NCI-H1048 (cell line): ENCODE data around the gene KRT12.
"Not testable (repeated sequence)": the region's sequence is repeated elsewhere in the genome, so short reads cannot be mapped to it uniquely, and the experiment has no call there.

Source experiments
- DNase-seq: peaks from one replicate; lab custom pipeline; 2025; lab: John Stamatoyannopoulos, UW

The KRT12 gene

DNA sequence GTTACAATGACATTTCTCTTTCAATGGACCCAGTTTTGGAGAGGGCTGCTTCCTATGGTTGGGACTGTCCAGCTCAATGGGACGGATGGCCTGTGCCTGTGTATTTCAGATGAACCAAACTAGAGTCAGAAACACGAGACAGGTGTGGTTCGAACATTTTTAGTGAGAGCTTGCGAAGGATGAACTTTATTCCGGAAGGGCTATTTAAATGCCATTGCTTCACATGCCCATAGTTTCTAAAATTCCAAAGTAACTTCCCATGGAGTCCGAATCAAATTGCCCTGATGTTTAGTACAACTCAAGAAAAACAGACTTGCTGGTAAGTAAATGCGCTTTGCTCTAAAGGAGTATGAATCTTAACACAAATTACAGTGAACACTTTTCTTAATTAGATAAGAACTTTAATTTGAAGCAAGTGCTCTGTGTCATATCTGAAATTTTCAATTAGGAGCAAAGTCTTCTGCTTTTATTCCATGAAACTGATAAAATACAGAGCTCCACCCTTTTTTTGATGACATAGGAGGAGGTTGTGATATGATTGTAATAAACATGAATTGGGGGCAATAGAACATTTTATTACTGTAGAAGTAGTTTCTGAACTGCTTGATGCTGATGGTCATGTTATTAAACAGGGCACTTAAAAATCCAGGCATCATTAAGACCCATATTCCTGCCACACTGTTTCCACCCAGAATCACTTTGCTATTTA lies 16.8 kb upstream of the KRT12 start:
- no peak for DNase-seq

DNA sequence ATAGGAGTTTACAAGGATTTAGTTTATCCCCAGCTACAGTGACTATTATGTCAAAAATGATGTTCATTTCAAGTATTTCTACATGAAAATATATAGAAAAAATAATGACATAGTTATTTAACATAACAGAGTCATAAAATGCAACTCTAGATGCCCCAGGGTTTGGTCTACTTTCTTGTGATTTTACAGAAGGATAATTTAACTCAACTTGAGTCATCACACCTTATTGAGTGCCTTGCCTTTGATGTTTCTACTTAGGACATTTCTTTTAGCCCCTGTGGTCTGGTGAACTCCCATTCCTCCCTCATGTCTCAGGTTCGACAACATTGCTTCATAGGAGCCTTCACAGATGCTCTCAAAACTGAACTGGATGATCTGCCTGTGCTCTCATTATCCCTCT lies 16.0 kb upstream of the KRT12 start:
- no peak for DNase-seq

DNA sequence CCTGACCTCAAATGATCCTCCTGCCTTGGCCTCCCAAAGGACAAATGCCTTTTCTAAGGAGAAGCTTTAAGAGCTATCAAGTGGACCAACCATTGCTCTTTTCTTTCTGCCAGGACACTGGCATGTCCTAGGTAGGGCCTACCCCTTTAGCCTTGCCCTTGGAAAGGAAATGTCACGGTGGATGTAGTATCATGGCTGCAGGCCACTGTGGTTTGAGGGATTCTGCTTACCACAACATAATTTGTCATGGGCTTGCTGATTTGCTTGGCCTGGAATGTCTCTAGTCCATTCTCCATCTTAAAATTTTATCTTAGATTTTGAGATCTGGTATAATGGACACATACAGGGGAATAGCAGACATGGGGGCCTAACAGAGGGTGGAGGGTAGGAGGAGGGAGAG lies 12.0 kb upstream of the KRT12 start:
- DNase-seq, result no peak

DNA sequence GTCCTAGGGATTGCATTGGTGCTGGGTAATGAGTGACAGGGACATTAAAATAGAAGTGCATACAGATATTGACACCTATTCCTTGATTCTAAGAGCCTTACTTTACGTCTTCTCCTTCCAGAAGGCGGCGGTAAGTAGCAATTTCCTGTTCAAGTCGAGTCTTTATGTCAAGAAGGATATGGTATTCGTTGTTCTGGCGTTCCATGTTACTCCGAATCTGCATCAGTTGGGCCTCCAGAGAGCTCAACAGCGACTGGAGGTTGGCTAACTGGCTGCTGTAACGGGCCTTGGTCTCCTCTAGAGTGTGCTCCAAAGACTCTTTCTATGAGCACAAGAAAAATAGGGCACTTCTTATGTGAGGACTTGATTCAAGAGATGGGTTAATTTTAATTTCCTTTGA lies 11.0 kb upstream of the KRT12 start:
- DNase-seq, result no peak

DNA sequence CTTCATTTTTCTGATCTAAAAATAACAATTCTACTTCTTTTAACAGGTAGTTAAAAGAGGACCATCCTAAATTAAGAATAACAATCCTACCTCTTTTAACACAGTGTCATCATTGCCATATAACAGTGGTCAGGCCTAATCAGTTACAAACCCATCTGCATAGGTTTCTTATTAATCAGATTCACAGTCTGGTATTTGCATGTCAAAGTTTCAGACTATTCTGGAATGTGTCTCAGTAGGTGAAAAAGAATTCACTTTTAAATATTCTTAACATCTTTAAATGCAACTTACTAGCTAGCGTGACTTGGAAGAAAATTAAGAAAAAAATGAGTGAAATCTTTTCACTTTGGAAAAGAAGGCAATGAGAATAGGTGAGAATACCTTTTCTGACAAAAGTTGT lies 6.8 kb upstream of the KRT12 start:
- DNase-seq, result no peak

DNA sequence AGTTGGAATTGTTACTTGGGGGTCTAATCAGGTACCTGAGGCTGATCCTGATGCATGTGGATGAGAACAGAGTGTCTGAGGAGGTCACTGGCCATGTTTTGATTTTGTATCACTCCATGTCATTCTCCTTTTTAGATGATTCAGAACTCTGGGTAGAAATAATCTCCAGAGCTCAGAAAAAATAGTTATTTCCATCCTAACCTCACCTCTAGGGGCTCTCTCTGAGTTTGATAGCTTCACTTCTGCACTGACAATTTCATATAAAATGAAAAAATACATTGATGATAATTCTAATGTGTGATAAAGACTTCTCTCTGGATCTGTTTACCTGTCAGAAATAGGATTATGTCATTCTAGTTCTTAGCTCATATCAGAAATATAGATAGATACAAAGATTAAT lies 6.2 kb upstream of the KRT12 start:
- DNase-seq, result no peak

DNA sequence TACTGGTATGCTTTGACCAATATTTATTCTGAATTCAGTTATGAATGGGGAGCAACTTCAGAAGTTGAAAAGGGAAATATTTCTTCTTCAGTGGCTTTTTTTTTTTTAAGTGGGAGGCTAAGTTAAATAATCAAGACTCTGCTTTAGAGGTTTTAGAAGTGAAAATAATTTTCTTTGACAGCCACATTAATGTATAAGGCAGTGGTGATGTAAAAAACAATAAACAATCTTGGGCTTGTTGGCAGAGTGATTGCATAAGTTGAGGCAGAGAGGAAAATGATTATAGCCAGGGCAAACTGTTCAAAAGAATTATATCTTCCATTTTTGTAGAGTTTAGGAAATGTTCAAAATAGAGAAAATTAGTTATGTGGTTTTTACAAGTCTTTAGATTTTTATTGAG lies 5.4 kb upstream of the KRT12 start:
- no peak for DNase-seq

DNA sequence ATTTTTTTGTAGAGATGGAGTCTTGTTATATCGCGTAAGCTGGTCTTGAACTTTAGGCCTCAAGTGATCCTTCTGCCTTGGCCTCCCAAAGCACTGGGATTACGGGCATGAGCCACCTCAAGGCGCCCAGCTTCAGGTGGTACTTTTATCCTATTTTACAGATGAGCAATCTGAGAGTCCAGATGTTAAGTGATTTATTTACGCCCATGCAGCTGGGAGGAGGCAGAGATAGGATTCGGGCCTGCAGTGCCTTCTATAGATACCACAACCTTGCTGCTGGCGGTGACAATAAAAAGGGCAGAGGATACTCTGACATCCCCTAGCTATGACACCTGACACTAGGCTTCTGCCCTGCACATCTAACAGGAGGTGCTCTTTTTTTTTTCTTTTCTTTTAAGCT lies 4.3 kb upstream of the KRT12 start:
- DNase-seq, result no peak

DNA sequence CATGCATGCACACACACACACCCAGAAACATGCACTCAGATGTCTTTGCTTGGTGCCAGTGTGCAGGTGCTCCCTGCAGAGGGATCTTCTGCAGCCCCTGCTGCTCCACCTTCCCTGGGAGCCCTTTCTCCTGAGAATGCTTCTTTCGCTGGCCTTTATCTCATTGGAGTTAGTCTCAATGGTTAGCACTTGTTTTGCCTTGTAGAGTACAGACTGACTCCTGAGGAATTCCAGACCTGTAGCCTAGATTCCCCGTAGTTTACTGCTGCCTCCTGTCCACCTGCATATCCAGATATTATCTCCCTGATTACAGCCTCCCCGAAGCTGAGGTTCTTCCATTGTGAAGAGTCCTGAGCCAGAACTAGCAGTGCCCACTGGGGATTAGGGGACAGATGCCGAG lies 3.1 kb upstream of the KRT12 start:
- DNase-seq, result no peak

DNA sequence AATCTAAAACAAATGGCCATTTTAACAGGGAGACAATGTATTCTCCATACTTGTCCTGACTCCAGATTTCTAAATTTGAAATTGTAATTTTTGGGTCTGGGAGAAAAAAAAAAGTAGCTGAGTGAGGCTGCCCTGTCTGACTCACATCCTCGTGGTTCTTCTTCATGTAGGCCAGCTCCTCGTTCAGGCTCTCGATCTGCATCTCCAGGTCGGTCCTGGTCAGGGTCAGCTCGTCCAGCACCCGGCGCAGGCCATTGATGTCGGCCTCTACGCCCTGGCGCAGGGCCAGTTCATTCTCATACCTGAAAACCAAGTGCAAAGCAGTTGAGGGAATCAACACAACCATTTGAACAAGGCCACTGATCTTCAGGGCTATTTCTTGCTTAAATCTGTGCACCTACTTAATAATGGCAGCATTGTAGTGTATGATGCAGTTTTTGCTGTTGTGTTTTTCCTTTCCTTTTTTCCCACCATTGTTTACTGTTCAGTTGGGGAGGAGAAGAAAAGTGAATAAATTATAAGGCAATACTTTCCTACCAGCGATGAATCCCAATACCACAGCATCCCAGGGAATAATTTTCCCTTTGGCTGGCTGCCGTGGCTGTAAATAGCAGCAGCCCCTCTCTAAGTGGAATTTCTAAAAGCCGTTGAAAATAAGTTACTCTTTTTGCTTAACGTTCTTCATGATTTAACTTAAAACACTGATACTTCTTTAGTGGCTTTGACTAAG lies 2.2 kb downstream of the KRT12 start:
- DNase-seq, result no peak

DNA sequence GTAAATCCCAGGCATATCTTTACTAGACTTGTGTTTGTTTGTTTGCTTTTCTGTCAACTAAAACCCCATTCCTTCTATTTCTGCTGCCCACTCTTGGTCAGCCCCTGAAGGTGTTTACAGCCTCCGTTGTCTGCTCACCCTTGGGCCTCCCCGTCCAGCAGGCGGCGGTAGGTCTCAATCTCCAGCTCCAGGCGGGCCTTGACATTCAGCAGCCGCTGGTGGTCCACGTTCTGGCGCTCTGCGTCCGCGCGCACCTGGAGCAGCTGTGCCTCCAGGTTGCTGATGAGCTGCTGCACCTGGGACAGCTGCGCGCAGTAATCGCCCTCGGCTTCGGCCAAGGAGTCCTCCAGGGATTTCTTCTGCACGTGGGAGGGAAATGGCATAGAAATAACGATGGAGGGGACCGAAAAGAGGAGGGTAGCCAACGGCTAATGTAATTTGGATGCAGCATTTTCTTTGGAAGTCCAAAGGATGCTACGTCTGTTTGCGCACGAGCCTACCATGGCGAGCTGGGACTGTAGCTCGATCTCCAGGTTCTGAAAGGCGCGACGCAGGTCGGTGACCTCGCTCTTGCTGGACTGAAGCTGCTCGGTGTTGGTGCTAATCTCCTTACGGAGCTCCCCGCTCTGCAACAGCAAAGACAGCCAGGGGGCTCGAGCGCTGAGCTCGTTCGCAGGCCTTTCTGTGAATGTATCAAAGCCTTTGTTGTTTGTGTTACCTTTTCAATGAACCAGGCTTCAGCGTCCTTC lies 3.9 kb downstream of the KRT12 start:
- no peak for DNase-seq

DNA sequence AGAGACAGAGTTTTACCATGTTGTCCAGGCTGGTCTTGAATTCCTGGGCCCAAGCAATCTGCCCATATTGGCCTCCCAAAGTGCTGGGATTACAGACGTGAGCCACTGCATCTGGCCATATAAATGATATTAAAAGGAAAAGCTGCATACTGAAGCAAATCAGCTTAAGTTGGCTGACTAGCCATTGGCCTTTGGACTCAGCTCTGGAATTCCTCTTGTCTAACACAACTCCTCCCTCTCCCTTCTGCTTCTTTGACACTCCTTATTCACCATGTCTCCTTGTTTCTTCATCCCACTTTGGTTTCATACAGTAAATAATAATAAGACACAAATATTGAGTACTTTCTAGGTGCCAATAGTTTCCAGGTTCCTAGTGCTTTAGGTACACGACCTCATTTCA lies 7.5 kb downstream of the KRT12 start:
- no peak for DNase-seq

DNA sequence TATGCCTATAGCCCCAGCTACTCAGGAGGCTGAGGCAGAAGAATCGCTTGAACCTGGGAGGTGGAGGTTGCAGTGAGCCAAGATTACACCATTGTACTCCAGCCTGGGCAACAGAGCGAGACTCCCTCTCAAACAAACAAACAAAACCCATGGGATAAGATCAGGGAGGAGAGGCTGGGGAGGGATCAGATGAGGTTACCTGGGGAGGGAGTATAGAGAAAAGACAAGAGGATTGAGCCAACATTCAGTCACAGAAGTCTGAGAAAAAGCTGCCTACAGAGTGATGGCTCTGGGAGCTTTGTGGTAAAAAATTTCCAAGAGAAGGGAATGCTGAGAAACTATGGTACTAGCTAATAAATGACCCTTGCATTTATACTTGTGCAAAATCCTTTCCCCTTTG lies 8.4 kb downstream of the KRT12 start:
- not testable (repeated sequence) for DNase-seq

DNA sequence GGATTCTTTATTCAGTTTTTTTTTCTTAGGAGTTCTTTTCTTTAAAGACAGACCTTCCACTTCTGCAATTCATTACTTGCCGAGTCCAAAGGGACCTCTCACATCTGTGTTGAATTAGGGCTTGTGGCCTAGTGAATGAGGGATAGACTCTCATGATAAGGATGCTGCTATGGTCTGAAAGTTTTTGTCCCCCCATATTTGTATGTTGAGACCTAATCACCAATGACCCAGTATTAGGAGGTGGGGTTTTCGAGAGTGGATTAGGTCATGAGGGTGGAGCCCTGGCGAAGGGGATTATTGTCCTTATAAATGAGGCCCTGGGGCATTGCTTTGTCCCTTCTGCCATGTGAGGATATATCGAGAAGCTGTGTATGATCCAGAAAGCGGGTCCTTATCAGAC lies 9.5 kb downstream of the KRT12 start:
- DNase-seq, result no peak

DNA sequence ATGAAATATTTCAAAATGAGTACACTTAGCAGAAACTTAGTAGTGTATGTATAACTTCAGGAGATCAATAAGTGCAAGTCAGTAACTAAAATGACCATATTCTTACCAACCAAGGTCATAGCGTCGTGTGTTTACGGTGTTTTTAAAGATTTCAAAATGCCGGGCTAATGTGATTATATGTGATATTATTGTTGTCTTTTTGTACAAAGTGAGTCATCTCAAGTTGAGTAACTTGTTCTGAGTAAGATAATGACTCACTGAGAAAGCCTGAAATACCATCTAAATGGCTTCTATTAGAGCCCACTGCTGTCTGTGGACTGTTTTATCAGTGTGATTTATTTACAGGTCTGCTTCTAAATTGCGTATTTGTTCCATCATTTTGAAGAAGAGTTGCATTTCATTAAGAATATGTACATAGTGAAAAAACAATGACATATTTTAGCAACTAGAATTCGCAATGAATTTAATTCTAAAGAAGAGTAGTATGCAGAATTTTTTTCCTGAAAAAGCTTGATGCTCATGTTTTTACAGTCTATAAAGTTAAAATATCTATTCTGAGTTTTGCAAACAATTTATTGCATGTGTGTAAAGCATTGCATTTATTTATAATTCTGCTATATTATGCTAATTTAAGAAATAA lies 12.7 kb downstream of the KRT12 start:
- no peak for DNase-seq

DNA sequence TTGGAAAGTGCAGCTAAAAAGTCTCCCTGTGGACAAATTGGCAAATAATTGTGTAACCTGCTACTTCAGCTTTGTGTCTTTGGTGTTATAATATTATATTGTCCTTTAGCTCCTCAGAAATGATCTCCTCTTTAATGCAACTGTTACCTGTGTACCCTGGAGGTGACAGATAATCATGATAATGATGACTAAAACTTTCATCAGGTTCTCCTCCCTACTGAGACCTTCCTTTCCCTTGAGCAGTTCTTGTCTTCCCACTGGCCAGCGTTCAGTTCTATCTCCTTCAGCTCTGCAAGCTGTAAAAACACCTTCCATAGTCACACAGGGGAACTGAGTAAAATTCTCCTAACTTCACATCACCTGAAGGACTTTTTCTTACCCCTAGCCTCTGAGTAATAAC lies 14.7 kb downstream of the KRT12 start:
- DNase-seq, result no peak

DNA sequence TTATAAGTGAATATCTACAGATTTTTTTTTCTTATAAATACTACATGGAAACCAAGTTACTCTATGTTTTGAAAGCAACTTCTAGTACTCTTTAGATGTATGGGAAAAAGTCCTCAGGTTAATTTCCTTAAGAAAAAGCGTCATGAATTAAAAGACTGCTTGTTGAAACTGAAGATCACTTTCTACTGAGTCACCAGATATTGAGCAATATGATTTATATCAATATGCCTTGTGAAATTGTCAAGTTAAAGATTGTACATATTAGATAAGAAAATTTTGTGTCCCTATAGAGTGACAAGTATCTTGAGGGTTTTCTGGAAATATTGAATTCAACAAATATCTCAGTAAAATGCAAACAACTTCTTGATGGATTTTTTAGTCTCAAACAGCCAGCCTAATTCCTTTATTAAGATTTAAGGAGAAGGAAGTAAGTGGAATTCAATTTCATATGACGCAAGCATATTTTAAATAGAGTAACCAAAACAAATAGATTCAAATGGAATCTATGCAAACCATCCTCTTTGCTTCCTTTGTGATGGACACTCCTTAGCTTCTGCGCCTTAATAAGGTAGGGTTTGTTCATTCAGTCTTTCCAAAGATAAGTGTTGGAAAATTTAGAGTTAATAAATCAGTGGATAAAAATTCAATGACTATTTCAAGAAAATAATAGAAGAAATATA lies 16.6 kb downstream of the KRT12 start:
- no peak for DNase-seq

DNA sequence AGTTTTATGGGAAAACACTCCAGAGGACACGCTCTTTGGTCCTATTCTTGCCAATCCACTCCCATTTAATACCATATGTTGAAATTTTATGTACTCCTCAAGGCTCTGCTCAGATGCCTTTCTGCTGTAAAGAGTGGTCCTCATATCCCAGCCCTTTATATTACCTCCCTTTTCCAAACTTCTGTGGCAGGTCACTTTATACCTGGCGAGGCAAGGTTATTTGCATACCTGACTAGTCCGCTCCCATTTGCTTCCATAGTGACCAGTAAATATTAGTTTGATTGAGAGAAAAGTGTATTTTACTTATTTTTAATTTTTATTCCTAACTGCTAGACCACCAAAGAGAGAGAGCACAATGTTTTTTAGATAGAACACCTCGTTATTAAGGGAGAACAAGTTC lies 17.3 kb downstream of the KRT12 start:
- no peak for DNase-seq

DNA sequence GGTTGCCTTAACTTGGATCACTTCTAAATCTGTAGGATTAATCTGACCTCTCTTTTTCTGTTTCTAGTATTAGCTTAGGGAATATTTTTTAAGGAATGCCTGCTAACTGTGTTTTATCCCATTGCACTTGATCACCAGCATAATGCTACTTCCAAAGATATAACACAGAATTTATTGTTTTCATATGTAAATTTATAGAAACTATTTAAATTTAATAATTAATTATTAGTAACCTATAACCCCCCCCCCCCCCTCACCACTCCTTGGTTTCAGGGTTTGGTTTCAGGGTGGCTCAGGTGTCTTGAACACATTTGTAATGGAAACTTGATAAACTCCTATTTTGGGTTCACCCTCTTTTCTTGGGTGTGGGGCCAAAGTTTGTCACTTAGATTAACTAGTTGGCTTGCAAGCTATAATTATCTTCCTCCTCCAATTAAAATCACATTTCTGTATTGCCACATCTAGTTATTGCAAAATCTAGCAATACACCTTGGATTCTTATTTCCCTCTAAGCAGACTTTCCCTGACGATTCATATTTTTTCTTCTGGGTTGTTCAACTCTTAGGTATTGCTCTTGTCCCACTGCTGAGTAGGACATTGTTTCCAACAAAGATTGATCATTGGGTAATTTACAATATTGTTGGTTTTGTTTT lies 18.3 kb downstream of the KRT12 start:
- no peak for DNase-seq

DNA sequence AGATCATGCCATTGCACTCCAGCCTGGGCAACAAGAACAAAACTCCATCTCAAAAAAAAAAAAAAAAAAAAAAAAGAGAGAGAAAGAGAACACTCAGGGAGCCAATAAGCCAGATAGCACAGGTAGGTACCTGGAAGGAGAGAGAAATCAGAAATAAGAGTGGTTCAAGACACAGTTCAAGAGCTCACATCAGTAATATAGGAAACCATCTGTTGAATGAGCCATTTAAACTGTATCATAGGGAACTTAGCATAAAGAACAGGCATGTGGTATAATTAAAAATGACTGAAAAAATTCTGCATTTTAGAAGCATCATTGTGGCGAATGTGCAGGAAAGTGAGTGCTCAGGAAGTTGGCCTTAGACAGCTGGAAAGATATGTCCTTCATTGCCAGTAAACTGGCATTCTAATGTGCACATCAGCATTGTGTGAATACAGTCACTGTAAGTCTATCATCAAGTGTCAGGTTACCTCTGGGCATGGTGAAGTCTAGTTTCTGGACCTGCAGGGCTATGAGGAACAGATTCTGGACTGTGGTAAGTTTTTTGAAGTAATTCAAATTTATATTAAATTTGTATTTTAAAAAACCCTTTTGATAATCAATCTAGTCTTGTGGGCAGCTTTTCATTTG lies 20.4 kb downstream of the KRT12 start:
- DNase-seq, result no peak

DNA sequence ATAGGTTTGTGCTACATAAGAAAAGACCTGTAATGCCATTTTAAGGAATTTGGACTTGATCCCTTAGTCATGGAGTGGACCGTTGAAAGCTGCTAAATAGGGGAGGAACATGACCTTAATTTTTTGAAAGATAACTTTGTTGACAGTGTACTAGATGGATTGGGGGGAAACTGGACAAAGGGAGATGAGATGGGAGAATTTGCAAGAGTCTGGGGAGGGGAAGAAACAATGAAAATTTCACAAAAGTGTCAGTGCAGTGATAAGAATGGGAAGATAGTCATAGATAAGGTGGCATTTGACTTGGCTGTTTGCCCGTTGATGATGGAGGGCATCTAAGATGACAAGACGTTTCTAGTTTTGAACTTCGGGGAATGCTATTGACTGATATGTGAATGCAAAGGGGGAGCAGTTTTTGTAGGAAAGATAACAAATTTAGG lies 22.3 kb downstream of the KRT12 start:
- no peak for DNase-seq
